ENCODE data around the gene SNN. TPM values are rescaled to one million over a fixed set of nuclear protein-coding genes. Genes with fewer than 3 reads are reported as not detected.
A peak's percentile ranks its signal among the peaks of the same experiment; 100 is the strongest.

SNN gene
- total RNA-seq, 2 experiments from 2014 or later, result 6.0 to 7.2 TPM

DNA sequence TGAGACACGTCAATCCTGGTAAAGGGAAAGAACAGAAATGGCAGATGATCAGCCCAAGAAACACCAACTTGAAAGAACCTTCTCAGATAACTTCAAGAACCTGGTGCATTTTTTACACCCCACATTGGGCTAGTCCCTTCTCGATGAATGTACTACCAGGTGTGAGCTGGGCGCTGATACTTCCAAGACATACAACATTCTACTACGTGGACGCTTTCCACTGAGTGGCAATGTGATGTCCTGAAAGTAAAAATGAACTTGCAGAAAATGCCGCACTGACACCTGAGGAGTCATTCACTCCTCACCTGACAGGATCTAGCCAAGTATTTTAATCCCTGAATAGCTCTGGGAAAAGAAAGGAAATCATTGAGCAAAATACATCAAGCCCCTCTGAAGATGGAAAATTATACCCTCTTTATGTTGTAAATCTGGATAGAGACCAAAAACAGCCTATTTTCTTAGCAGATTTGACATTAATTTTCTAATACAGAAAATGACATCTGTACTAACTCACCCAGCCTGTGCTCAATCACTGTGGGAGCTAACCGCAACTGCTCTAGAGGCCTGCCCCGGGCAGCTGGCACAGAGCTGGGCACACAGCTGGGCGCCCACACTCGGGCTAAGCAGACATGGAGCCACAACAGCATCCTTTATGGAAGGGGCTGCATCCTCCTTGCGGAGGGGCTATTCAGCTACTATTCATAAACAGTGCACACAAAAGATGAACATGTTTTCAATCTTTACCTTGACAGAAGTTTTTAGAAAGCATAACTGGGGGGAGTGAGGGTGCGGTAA, 16.2 kb downstream of the SNN start:
- ChIA-PET CTCF (interaction anchor here (0.5 to 0.9 kb wide), 3 partner anchors 14 to 161 kb away, joined by 3 to 4 read pairs (median 4); no protein-coding TSS in a partner anchor), POLR2A (interaction anchor here (0.6 kb wide), 1 partner anchor 14 kb away, joined by 3 read pairs; no protein-coding TSS in a partner anchor)
- Mint-ChIP-seq H3K27ac (peak overlapping the region; percentile 37), H3K9me3 (ENCODE audit: low read depth) (no peaks in the 10 kb centered on the region), H3K36me3 (ENCODE audit: low read depth) (peaks cover 52% of the 10 kb centered on the region), H3K27me3 (no peaks in the 10 kb centered on the region), H3K4me1 (peaks cover 49% of the 10 kb centered on the region), H3K4me3 (no peak overlapping the region)
- ATAC-seq (no peak), DNase-seq (no peak)
- intact Hi-C loops (cut with DNase I, micrococcal nuclease), result loop anchor here in 1 of 2 experiments (2.0 kb wide), 1 partner anchor 44 kb away; no protein-coding TSS in a partner anchor

DNA sequence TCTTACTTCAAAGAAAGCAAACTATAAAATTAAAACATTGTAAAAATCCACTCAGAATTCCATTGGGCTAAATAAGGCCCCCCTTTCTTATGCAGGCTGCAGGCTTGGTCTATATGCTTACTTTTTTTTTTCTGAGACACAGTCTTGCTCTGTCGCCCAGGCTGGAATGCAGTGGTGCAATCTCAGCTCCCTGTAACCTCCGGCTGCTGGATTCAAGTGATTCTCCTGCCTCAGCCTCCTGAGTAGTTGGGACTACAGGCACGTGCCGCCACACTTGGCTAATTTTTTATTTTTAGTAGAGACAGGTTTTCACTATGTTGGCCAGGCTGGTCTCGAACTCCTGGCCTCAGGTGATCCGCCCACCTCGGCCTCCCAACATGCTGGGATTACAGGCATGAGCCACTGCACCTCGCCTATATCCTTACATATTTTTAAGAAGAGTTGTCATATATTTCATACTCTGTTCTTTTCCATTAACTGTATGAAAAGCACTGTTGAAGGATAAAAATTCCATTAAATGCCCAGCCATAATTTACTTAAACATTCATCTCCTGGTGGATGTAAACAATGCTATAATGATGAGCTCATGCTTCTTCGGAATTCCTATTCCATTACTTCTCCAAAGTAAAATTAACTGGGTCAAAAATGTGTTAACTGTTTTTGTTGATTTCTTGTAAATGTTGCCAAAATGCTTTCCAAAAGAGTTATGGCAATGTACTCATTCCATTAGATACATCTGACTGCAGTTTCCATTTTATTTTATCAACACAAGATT, 17.8 kb downstream of the SNN start:
- H3K27ac Mint-ChIP-seq, result no peak overlapping the region
- peaks cover 54% of the 10 kb centered on the region for H3K36me3 Mint-ChIP-seq (ENCODE audit: low read depth)
- no peak overlapping the region for H3K4me3 Mint-ChIP-seq
- DNase-seq (no peak), ATAC-seq (no peak)
- POLR2A ChIA-PET, result no interaction called here
- H3K4me1 Mint-ChIP-seq, result peaks cover 42% of the 10 kb centered on the region
- H3K9me3 Mint-ChIP-seq (ENCODE audit: low read depth), result no peaks in the 10 kb centered on the region
- CTCF ChIA-PET, result no interaction called here
- no peaks in the 10 kb centered on the region for H3K27me3 Mint-ChIP-seq
- intact Hi-C loops (cut with DNase I, micrococcal nuclease), result loop anchor here in 1 of 2 experiments (2.0 kb wide), 1 partner anchor 43 kb away; no protein-coding TSS in a partner anchor

DNA sequence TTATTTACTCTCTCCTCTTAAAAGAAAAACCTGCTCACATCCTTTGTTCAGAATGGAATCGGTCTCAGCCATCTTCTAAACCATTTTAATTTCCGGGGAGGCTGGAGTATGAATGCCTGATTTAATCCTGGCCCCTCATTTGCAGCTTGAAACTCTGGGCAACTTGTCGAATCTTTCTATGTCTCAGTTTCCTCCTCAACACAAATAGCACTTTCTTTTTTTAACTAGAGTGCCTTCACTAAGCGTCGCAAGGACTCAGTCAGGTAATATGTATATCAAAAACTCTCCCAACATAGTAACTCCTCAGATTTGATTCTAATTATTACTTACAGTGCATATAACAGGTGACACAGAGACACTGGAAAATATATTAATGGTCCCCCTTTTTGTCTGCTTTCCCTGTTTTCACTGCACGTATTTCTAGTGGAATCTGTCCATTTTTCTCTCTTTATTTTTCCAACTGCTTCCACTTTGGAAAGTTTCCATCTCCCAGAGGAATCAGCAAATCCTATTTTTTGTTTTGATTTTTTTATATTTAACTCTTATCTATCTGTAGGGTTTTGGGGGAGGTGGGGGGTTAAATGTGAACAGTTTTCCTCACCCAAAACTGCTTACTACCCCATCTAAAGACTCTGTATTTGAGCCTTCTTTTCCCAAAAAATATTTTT, 18.6 kb downstream of the SNN start:
- Mint-ChIP-seq H3K9me3 (ENCODE audit: low read depth) (no peaks in the 10 kb centered on the region), H3K4me1 (peaks cover 34% of the 10 kb centered on the region), H3K4me3 (no peak overlapping the region), H3K36me3 (ENCODE audit: low read depth) (peaks cover 56% of the 10 kb centered on the region), H3K27ac (no peak overlapping the region), H3K27me3 (no peaks in the 10 kb centered on the region)
- CTCF ChIA-PET, result no interaction called here
- POLR2A ChIA-PET, result no interaction called here
- intact Hi-C loops (cut with DNase I, micrococcal nuclease), result no loop called here
- ATAC-seq, result no peak
- DNase-seq, result no peak

DNA sequence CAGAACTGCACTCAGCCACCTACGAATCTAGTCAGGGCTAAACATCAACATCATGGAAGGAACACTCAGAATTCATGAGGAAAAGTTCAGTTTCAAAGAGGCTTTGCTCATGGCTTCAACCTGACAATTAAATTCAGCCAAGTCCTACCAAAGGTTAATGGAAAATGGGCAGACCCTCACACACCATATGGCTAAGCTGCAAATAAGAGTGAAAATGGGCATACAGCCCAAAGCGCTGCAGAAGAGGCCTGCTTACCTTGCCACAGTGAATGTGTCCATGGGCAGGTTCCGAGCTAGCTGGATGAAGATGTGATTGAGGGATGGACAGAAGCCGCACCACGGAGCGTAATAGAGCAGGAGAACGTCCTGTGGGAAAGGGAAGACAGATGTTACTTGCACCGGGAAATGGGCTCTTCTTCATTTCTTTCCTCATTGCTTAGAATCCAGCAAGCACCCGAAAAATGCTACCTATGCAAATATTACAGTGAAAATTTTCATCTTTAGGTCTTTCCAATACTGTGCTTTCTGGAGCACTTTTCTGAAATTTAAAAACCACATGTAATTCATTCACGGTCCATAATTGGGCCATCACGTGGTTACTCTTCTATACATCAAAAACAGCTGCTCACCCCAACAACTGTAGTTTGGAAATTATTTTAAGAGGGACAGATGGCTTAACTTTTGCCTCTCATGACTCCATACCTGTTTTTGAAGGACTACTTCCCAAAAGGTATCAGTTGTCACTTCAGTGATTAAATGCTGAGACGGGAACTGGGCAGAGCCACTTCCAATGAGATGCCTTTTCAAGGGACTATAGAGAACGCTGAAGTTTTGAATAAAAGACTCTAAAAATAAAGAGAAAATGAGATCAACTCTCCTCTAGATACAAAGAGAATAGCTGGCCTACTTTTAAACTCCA, 19.6 kb downstream of the SNN start:
- ChIA-PET CTCF (interaction anchor here (0.5 to 2.4 kb wide), 7 partner anchors 10 to 292 kb away, joined by 3 to 8 read pairs (median 3); no protein-coding TSS in a partner anchor), POLR2A (no interaction called here)
- Mint-ChIP-seq H3K27ac (no peak overlapping the region), H3K36me3 (ENCODE audit: low read depth) (peaks cover 57% of the 10 kb centered on the region), H3K9me3 (ENCODE audit: low read depth) (no peaks in the 10 kb centered on the region), H3K27me3 (no peaks in the 10 kb centered on the region), H3K4me1 (peaks cover 24% of the 10 kb centered on the region), H3K4me3 (no peak overlapping the region)
- intact Hi-C loops (cut with DNase I, micrococcal nuclease), result no loop called here
- DNase-seq (no peak), ATAC-seq (no peak)

DNA sequence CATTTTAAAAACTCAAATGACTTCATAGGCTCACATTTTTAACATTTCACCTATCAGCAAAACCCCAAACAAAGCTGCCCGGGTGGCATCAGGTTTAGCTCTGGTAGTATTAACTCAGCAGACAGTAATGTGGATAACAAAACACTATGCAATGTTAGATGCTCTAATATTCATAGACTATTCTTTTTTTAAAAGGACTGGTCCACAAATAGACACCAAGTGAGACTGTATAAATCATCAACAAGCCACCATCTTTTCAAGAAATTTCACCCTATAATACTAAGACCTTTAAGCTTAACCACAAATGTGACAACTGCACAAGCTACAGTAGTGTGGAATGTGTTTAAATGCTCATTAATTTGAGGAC, 20.2 kb downstream of the SNN start:
- ATAC-seq, result no peak
- Mint-ChIP-seq H3K9me3 (ENCODE audit: low read depth) (no peaks in the 10 kb centered on the region), H3K4me3 (no peak overlapping the region), H3K4me1 (peaks cover 18% of the 10 kb centered on the region), H3K36me3 (ENCODE audit: low read depth) (peaks cover 55% of the 10 kb centered on the region), H3K27me3 (no peaks in the 10 kb centered on the region), H3K27ac (no peak overlapping the region)
- intact Hi-C loops (cut with DNase I, micrococcal nuclease), result no loop called here
- CTCF ChIA-PET, result interaction anchor here (0.5 to 2.4 kb wide), 9 partner anchors 9 to 293 kb away, joined by 3 to 10 read pairs (median 4); no protein-coding TSS in a partner anchor
- POLR2A ChIA-PET, result no interaction called here
- DNase-seq, result no peak

DNA sequence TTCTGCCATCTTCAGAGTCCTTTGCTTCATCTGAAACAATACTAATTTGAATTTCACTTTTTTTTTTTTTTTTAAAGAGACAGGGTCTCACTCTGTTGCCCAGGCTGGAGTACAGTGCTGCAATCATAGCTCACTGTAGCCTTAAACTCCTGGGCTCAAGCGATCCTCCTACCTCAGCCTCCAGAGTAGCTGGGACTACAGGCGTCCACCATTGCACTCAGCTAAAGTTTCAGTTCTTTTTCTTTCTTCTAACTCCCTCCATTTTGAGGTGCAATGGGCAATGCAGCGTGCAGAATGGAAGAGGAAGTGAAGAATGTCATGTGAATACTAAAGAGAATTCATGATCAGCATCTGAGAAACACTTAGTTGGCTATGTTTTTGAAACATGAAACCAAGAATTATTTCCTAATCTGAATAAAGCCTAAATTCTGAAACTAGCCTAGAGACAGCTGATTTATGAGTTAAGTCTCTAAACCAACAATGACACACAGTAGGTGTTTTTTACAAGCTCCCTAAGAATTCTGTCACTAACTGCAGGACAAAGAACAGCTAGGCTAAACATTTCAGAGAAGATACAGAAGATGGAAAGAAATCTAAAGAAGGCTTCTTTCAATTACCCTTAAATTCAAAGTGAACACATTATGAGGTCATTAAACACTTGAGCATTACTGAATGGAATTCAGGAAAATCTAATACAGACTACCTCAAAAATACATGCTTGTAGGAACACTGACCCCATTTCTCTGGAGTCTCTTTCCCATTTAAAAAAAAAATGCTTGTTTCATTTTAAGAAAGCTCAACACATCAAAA, 21.0 kb downstream of the SNN start:
- POLR2A ChIA-PET, result interaction anchor here (0.6 kb wide), 1 partner anchor 31 kb away, joined by 3 read pairs; no protein-coding TSS in a partner anchor
- Mint-ChIP-seq H3K36me3 (ENCODE audit: low read depth) (peaks cover 50% of the 10 kb centered on the region), H3K4me1 (peaks cover 17% of the 10 kb centered on the region), H3K4me3 (no peak overlapping the region), H3K27ac (peak overlapping the region; percentile 27), H3K9me3 (ENCODE audit: low read depth) (no peaks in the 10 kb centered on the region), H3K27me3 (no peaks in the 10 kb centered on the region)
- intact Hi-C loops (cut with DNase I, micrococcal nuclease), result no loop called here
- DNase-seq (no peak), ATAC-seq (peak; percentile 64)
- CTCF ChIA-PET, result interaction anchor here (0.6 to 2.4 kb wide), 12 partner anchors 9 to 293 kb away, joined by 3 to 10 read pairs (median 4); no protein-coding TSS in a partner anchor

DNA sequence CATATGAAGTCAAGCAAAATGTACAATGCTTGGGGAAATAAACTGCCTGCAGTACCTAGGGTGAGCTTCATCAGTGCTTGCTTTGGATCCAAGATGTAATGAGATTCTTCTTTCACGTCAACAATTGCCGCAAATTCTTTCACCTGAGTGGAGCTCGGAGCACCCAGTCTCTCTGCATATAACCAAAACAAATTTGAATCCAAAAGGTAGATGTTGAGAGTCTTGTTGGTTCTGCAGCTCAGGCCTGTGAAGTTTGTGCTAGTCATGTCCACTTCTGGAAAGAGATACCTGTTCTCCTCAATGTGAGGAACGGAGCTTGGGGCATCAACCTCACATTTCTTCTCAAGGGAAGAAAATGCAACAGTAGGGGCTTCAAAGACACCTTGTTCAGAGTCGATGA, 23.0 kb downstream of the SNN start:
- POLR2A ChIA-PET, result no interaction called here
- ATAC-seq (no peak), DNase-seq (no peak)
- CTCF ChIA-PET, result interaction anchor here (0.7 to 2.2 kb wide), 9 partner anchors 13 to 737 kb away, joined by 3 to 9 read pairs (median 3); no protein-coding TSS in a partner anchor
- intact Hi-C loops (cut with DNase I, micrococcal nuclease), result no loop called here
- peaks cover 50% of the 10 kb centered on the region for H3K36me3 Mint-ChIP-seq (ENCODE audit: low read depth)
- no peak overlapping the region for H3K27ac Mint-ChIP-seq
- H3K27me3 Mint-ChIP-seq, result no peaks in the 10 kb centered on the region
- no peaks in the 10 kb centered on the region for H3K9me3 Mint-ChIP-seq (ENCODE audit: low read depth)
- peaks cover 26% of the 10 kb centered on the region for H3K4me1 Mint-ChIP-seq
- H3K4me3 Mint-ChIP-seq, result no peak overlapping the region

DNA sequence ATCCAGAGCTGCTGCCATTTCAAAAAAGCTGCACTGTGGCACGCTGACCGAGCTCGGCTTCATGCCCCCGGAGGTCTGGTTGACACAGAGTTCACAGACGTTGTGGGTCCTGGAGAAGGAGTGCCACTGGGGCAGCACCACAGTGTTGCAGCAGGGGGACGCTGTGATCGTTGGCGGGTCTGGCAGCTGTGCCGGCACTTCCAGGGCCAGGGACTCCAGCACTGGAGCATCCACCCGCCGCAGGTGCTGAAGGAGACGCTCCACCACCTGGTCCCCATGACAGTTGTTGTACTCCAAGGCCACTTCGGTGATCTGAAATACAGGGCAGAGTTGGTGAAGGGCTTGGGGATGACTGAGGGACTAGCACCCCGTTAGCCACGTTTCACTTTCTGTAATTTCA, 23.5 kb downstream of the SNN start:
- H3K36me3 Mint-ChIP-seq (ENCODE audit: low read depth), result peaks cover 51% of the 10 kb centered on the region
- CTCF ChIA-PET, result interaction anchor here (0.7 to 1.2 kb wide), 6 partner anchors 14 to 737 kb away, joined by 3 to 7 read pairs (median 4); no protein-coding TSS in a partner anchor
- peaks cover 31% of the 10 kb centered on the region for H3K4me1 Mint-ChIP-seq
- DNase-seq (no peak), ATAC-seq (no peak)
- intact Hi-C loops (cut with DNase I, micrococcal nuclease), result no loop called here
- H3K27ac Mint-ChIP-seq, result no peak overlapping the region
- H3K9me3 Mint-ChIP-seq (ENCODE audit: low read depth), result no peaks in the 10 kb centered on the region
- POLR2A ChIA-PET, result interaction anchor here (0.6 kb wide), 1 partner anchor 215 kb away, joined by 3 read pairs; no protein-coding TSS in a partner anchor
- H3K27me3 Mint-ChIP-seq, result no peaks in the 10 kb centered on the region
- H3K4me3 Mint-ChIP-seq, result no peak overlapping the region

DNA sequence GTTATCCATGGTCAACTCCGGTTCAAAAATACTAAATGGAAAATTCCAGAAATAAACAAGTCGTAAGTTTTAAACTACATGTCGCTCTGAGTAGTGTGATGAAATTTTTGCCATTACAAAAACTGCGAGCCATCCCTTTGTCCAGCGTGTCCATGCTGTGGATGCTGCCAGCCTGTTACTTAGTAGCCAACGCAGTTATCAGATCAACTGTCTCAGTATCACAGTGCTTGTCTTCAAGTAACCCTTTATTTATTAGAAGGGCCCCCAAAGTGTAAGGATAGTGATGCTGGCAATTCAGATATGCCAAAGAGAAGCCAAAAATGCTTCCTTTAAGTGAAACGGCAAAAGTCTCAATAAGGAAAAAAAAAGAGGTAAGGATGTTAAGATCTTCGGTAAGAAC, 23.9 kb downstream of the SNN start:
- Mint-ChIP-seq H3K36me3 (ENCODE audit: low read depth) (peaks cover 51% of the 10 kb centered on the region), H3K27ac (no peak overlapping the region), H3K4me1 (peaks cover 32% of the 10 kb centered on the region), H3K9me3 (ENCODE audit: low read depth) (no peaks in the 10 kb centered on the region), H3K4me3 (no peak overlapping the region), H3K27me3 (no peaks in the 10 kb centered on the region)
- ChIA-PET POLR2A (interaction anchor here (0.6 kb wide), 1 partner anchor 215 kb away, joined by 3 read pairs; no protein-coding TSS in a partner anchor), CTCF (interaction anchor here (1.2 kb wide), 2 partner anchors 51 to 738 kb away, joined by 4 to 7 read pairs; no protein-coding TSS in a partner anchor)
- intact Hi-C loops (cut with DNase I, micrococcal nuclease), result no loop called here
- DNase-seq, result no peak
- no peak for ATAC-seq

DNA sequence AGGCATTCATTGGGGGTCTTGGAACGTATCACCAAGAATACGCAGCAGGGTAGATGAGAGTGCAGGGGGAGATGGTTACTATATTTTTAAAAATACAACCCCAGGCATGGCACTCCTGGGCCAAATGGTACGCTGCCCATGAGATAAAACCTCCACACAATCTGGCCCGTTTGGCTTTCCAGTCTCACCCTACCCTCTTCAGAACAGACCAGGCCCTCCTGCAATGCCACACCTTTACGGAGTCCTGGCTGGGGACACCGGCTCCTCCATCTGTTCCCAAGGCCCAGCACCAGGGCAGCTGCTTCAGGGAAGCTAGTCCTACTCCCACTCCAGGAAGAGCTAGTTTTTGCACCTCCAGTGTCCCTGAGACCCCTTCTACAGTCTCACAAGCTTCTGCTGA, 24.4 kb downstream of the SNN start:
- Mint-ChIP-seq H3K4me1 (peaks cover 35% of the 10 kb centered on the region), H3K4me3 (no peak overlapping the region), H3K27me3 (no peaks in the 10 kb centered on the region), H3K36me3 (ENCODE audit: low read depth) (peaks cover 50% of the 10 kb centered on the region), H3K27ac (no peak overlapping the region), H3K9me3 (ENCODE audit: low read depth) (no peaks in the 10 kb centered on the region)
- POLR2A ChIA-PET, result no interaction called here
- CTCF ChIA-PET, result no interaction called here
- intact Hi-C loops (cut with DNase I, micrococcal nuclease), result no loop called here
- DNase-seq (no peak), ATAC-seq (no peak)

Measured in activated CD4-positive, alpha-beta T cell treated with anti-CD3 and anti-CD28 coated beads for 36 hours (primary cell).